PC-3 (cell line): Measurements from ENCODE around the gene TMEM129.

ENCODE experiments used
- CTCF ChIP-seq: fragments of 300-600 bp; sonication (generic); conservative IDR thresholded peaks from 2 replicates; pipeline ENCODE4 v1.5.1; 2017; ENCODE audit warnings: antibody characterized with exemption, low read depth, mild to moderate bottlenecking, low read length
- EZH2 ChIP-seq: fragments of 300-600 bp; sonication (generic); IDR thresholded peaks from one replicate; pipeline ENCODE4 v1.6.1; 2017; ENCODE audit warnings: antibody characterized with exemption, mild to moderate bottlenecking, low read length; ENCODE audit not compliant: unreplicated experiment
- EZH2phosphoT487 ChIP-seq: fragments of 300-600 bp; sonication (generic); IDR thresholded peaks from 2 replicates; pipeline ENCODE4 v1.6.1; 2018; ENCODE audit warnings: mild to moderate bottlenecking, antibody characterized with exemption, low read length, borderline replicate concordance

- no peak for TF ChIP-seq CTCF
- TF ChIP-seq EZH2: no peak
- TF ChIP-seq EZH2phosphoT487: no peak
These were observed 44.3 kb downstream of the TMEM129 start for GRCh38 chr4:1676605-1677525.
